Body of pancreas (tissue), 4 donors: Measurements from ENCODE around the gene IFITM5.

Experiments
- CTCF ChIP-seq, 7 experiments: fragments of 450-650 bp in 4 of 7; fragments of 200-600 bp in 3 of 7; sonication (generic) in 3 of 7; IDR thresholded peaks; one replicate each; pipeline ENCODE4 v1.5.1; 2016 to 2019; ENCODE audit warnings: antibody characterized with exemption in 7 of 7
- POLR2A ChIP-seq, 3 donors: fragments of 450-650 bp; IDR thresholded peaks; one replicate each; pipeline ENCODE4 v1.6.1; 2016; ENCODE audit warnings: antibody characterized with exemption in 3 of 3, mild to moderate bottlenecking in 2 of 3

DNA sequence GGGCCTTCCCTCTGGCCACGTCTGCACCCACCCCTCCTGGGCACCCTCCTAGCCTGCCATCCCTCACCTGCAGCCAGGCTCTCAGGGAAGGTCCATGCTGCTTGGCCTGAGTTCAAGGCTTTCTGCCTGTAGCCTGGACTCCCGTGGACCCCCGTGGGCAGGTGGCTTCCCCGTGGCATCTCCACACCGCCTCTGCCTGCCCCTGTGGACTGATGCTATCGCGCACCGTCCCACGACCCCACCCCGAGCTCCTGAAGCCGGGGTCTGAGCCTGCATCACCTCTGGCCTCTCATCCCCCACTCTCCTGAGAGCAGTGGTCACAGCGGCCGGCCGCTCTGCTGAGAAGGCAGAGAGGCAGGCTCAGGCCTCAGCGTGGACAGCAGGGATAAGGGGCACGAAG lies 4.5 kb downstream of the IFITM5 start:
- TF ChIP-seq CTCF (IDR thresholded peaks at IDR 0.05), result no peak
- no peak for TF ChIP-seq POLR2A (IDR thresholded peaks at IDR 0.05)
